CD4-positive, alpha-beta T cell treated with Interferon gamma for 1 hour (primary cell): ENCODE data around the gene PTPRG.

Experiments
- DNase-seq: peaks from one replicate; pipeline ENCODE4 v3.0.0-alpha.2; 2020

Gene PTPRG

DNA sequence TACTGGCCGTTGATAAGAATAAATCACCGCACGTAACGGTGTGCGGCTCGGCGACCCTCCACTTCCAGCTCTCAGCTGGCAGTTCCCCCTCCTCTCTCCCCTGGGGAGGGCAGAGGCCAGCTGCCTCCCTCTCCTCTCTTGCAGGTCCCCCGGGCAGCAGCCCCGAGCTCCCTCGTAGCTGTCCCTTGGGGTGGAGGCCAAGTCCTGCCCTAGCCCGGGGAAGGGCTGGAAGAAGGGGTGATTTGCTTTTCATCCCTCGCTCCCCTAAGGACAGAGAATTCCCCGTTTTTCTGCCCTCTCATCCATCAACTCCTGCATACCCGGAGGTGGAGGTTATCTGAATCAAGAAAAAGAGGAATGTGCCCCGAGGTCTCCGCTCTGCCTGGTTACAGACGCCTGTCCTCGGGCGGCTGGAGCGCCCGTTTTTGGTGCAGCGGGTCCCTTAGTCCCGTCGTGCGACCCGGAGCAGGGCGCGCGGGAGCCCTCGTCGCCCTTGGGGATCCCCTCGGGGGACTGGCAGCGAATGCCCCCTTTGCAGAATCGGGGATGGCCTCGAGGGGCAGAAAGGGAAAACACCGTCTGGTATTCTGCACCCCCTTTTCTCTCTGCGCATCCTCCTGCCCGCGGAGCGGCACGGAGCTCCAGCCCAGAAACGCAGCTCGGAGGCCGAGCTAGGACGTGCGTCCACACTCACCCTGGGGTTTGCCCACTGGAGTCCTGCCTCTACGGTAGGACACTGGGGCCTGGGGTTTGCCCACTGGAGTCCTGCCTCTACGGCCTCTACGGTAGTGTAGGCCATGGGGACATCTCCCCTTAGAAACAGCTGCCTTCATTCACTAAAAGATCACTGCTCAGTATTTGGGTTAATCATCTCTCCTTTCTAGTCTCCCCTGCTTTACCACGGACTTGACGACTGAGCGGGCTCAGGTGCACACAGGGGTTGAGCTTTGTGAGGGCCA, 2.2 kb downstream of the PTPRG start:
- no peak for DNase-seq

DNA sequence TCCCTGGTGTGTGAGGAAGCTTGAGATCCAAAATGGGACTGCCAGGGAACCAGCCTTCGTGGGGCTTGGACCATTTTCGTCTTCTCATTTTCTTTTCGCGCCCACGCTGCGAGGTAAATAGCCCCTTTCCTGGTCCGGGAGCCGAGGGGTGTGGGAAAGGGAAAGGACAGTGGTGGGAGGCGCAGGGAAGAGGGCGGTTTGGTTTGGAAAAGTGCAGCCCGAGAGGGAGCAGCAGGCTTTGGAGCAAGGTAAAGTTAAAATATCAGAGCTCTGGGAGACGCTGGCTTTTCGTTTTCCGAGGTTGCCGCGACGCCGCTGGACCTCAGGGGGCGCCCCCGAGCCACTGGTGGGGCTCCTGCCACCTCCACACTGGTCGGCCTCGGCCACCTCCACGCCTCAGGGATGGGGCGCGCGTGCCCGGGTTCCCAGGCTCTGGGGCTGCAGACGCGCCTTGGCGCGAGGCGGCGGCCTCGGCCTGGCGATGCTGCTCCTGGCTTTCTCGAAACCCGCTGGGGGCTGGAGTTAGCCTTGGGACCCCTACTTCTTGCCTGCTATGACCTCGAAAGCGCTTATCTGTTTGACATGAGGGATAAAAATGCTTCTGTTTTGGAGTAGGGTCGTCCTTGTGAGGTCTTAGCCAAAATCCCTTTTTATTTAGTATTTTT, 3.2 kb downstream of the PTPRG start:
- DNase-seq: no peak

DNA sequence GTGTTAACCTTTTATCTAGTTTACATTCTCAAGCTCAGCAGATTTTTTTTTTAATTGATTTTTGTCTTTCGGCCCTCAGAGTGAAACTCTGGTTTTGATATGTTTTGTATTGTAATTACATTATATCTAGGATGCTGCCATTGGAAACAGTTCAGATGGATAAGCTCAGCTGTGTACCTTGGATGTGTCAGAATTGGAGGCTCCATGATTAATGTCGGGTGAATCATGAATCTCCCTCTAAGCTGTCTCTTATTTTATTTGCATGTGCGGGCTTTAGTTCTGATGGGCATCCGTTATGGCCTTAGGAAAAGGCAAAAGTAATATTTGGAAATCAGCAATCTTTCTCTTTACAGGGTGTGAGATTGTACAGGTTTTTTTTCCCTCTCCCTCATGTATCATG, 4.2 kb downstream of the PTPRG start:
- no peak for DNase-seq

DNA sequence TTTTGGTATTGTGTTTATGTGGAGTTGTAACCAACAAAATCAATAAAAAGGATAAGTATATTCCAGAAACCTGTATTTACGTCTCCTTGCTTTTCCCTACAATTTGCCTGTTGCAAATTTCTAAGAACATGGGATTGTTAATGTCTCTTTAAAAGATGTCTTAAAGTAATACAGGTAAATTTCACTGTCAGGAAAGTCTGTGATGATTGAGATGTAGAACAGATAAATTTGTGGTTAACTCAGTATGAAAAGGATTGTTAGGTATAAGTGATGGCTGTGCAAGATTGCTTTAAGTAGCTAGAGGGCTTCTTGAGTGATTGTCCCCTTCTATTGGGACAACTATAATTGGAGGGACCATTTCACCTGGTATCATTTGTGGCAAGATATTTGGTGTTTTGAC, 6.8 kb downstream of the PTPRG start:
- no peak for DNase-seq

DNA sequence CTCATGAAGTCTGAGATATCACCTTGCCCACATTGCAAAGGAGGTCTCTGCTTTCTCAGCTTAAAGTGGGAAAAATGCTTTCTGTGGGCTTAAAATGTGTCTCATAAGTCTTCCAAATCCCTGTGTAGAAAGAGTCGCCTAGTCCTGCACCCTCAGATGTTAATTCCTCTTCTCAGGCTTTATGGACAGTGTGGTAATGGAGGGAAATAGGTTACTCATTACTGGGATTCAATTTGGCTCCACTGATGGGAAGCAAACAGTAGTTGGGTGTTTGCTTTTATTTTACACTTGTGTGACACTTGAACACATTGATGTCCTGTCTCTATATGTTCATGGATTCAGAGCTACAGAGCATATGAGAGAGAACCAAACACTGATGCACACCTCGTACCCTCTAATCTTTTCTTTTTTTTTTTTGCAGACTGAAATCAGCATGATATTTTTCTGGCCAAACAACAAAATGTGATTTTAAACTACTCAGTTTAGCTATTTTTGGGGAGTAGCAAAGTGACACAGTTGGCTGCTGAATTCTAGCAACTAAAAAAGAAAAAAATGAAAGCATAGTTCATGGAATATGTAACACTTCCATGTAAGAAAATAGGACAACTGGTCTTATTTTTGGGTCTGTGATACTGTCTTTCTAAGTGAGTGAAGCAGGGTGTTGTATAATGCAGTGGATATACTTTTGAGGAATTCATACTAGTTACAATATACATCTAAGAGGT, 8.6 kb downstream of the PTPRG start:
- no peak for DNase-seq

DNA sequence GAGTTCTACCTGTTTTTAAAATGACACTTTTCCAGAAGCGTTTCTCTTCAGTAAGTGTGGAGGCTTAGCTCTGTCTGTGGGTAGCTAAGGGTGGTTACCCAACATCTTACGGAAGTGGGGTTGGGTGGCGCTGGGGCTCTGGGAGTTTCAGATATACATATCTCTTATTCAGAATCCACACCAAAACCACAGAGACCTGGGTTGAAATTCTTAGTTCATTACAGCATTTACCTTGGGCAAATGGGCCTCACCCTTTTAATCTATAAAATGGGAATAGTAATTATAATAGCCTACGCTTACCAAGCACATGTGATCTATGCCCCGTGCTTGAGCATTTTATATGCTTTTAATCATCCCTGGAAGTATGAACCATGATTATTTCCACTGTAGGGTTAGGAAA, 9.4 kb downstream of the PTPRG start:
- no peak for DNase-seq

DNA sequence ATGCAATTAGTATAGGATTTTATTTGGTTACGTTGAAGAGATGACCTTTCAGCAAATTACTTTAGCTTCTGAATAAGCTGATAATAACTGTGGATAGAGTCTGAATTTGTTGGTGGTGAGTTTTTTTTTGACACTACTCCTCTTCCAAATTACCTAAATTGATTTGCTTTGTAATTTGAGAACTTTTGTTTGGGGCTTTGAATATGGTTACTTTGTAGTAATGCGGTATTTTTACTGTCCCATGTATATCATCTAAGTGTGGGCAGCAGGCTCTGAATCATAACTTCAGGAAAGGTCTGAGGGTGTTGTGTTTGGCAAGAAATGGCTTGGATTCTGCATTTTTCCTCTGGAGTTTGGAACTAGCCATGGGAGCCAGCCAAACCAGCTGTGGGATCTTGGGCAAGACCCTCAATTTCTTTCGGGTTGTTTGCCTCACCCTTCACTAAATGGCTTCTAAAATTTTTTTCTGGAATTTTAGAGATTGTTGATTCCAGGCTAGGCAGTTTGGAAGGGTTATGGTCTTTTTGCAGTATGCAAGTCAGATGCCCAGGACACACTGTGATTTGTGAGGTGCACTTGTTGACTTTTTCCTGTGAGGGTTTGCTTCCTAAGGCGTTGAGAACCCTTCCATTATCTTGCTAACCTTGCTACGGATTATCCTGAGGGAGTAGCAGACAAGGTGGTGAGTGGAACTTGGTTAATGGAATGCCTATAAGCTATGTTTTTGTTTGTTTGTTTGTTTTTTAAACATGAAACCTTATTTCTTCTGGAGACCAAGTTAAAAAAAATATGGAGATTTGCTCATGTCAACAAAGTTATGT, 10.4 kb downstream of the PTPRG start:
- DNase-seq: no peak

DNA sequence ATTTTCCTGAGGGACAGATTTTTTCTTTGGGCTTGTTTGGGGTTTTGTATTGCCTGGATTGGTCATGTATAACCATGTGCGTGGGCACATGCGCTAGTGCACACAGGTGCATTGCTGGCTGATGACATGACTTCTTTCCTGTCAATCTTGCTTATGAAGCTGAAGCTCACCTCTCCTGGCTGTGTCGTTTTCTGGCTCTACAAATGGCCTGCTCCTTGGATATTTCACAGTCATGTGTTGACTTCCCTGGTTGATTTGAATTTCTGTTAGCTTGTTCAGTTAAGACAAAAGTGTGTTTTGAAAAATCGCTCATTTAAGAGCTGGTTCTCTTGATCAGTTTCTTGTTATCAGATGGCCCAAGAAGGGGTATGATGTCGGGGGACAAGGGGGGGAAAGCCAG, 11.5 kb downstream of the PTPRG start:
- DNase-seq: no peak

DNA sequence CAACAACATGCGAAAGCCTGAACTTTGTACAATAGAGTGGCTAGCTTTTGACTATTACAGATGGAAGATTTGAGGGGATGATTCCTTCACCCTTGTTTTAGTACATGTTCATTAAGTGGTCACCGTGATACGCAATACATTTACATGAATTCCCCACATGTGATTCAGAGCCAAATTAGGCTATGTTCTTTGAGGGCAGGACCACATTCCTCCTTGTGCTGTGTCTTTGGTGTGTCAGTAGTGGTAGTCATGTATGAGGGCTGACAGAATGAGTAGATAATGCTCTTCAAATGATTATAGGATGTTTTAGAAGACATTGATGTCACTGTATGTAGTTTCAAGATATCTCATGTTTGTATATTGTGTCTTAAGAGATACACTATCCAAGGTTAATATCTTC, 12.1 kb downstream of the PTPRG start:
- DNase-seq: no peak

DNA sequence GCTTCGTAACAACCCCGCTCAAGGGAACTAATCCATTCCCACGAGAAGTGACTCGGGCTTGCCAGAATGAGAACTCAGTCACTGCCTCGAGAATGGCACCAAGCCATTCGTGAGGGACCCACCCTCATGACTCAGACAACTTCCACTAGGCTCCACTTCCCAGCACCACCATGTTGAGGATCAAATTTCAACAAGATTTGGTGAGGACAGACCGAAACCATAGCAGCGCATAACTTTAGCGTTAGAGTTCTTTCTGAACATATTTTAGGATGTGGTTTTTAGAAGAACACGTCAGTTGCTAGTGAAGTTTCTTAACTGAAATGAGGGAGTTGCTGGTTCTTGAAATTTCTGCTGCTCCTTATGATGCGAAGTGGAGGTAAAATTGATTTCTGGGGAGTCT, 13.5 kb downstream of the PTPRG start:
- DNase-seq: no peak

DNA sequence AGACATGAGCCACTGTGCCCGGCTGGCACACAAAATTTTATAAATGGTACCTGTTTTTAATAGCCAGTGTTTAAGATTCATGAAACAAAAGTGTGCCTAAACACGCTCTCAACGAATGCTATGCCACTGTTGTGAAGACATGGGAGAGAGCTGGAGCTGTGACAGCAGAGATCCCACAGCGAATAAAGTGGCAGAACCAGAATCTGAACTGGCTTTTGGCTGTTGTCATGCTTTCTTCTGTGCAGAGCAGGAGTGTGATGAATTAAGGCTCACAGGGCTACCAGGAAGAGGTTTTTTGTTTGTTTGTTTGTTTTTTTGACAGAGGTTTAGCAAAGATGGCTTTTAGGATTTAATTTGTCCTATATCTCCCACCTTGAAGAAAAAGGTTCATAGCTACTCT, 14.5 kb downstream of the PTPRG start:
- DNase-seq: no peak

DNA sequence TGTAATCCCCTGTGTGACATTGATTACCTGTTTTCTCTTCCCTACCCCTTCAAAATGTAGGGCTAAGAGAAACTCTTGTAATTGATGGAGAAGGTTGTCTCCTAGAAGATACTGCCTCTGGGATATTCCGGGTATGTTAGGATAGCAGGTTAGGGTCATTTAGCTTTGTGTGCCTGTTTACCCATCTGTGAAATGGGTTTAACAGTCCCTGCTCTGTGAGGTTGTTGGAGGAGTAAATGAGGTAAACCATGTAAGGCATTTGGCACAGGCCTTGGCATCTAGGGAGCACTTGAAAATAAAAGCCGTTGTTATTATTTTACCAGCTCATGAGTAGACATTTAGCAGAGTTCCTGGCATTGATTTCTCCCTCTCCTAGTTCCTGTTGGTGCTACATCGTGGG, 16.4 kb downstream of the PTPRG start:
- DNase-seq: no peak

DNA sequence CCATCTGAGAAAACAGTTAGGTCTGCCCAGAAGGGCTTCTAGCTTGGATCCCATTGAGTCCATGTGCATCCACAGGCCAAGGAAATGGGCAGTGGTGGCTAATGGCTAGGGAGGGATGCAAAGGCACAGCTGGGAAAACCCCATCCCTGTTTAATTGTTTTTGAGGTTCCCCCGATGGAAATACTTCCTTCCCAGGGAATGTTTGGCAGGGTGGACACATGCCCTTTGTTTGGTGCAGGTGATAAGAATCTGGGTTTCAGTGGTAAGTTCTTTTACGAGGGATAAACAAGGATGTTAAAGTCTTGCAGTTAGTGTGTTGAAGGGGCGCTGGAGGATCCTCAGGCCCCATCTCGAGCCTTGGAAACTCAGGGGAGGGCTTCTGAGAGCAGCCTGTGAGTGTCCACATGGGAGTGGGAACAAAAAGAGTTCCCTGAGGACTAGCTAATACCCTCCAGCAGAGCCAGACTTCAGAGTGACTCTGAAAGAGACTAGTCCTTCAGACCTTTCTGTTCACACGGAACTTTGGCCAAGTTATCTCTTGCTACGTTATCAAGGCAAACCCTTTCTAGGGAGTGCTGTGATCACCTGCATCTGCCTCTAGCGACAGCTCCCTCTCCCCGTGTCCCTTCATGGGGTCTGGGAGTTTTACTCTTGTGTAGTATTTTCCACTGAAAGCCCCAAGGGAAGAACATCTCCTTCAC, 17.4 kb downstream of the PTPRG start:
- DNase-seq: no peak

DNA sequence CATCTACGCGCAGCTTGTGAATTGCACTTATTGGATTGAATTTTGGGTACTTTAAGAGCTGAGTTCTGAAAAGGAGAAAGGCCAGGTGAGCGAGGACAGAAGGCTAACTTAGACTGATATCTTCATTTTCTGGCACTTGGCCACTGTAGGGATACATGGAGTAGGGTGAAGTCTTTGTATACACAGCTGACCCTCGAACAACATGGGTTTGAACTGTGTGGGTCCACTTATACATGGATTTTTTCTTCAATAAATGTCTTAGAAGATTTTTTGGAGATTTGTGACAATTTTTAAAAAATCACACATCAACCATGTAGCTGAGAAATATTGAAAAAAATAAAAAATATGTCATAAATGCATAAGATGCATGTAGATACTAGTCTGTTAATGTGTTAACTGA, 18.3 kb downstream of the PTPRG start:
- DNase-seq: no peak

DNA sequence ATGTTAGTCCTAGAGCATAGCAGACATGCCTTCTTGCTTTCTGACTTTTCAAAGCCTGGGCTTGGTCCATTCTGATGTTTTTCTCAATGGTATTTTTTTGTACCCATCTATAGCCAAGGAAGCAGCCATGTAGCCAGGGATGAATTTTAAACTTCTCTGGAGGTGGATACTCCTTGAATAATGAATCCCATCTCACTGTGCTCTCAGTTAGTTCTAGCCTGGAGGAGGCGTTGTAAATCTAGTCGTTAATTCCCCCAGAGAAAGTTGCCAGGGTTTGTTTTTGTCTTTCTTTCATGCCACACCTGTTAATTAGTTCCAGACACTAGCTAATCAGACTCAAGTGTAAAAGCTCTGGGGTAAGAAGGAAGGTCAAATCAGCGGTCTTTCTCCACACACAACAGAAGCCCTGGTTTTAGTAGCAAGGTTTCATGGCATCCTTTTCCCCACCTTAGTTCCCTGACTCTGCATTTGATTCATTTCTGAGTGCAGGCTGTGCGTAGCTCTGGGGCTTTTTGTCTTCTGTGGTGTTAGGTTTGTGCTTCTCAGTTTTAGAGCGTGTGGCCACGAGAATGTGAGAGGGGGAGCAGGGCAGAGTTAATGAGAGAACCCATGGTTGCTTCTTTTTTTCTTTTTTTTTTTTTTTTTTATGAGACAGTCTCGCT, 19.7 kb downstream of the PTPRG start:
- no peak for DNase-seq

DNA sequence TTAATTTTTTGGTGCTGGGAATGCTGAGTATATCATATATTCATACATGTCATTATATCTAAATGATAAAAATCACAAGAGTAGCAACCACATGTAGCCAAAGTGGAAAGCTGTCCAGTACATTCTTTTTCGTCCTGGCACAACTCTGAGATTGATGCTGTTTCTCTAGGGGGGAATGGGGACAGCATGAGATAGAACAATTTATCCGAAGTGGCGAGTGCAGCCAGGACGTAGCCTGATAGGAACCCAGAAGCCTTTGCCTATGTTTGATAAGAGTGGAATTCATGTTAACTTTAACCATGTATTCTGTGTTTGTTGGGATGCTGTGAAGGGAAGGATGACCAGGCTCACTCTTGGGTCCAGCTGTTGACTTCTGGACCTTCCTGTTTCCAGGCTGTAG, 20.9 kb downstream of the PTPRG start:
- DNase-seq: no peak

DNA sequence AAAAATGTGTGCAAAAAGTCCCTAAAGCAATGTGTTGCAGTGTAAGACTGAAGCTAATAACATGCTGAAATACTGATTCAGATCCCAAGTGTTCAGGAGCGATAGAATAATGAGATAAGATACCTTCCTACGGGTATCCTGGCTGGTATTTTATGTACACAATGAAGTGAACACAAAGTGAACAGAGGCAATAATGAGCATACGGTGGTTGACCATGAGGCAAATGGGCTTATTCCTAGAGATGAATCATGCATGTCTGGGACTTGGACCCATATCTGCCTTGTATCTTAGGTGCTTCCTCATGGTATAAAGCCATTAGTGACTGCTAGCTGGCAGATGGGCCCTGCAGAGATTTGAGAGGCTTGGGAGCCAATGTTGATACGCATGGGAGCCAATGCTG, 21.5 kb downstream of the PTPRG start:
- DNase-seq: no peak

DNA sequence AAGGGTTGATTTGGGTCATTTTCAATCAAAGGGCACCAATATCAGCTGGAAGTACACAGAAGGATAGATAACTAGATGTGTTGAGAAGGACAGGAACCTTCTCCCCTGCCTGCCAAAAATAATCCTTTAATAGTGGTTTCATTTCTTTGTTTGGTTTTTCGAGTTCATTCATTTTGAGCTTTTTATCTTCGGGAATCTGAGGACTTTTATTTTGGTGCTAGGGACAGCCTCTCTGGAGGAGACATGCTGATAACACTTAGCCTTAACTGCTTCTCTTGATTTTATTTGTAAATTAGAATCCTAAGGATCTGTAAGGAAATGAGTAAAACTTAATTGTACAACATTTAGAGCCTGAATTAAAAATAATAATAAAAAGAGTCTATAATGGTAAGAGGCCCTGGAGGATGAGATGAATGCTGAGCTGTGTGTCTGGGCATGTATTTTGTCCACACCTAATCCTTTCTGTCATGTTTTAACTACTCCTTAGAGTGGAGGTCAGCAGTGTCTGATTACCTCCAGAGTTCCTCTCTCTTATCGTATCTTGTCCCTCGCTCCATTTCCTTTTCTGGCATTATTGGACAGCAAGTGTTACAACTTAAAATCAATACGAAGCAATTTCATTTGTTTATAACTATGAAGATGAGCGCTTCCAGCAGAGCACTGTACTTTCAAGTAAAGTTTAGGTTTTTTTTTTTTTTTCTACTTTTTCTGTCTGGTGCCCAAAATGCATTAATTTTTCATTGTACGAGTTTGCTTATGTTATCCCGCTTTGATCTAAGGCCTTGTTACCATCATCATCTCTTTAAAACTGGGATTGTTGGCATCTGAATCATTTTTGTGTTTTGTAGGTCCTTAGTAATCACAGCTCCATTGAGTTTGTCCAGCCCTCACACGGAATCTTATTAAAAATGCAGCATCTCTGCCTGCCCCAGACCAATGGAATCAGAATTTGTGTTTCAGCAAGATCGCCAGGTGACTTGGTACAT, 22.8 kb downstream of the PTPRG start:
- no peak for DNase-seq

DNA sequence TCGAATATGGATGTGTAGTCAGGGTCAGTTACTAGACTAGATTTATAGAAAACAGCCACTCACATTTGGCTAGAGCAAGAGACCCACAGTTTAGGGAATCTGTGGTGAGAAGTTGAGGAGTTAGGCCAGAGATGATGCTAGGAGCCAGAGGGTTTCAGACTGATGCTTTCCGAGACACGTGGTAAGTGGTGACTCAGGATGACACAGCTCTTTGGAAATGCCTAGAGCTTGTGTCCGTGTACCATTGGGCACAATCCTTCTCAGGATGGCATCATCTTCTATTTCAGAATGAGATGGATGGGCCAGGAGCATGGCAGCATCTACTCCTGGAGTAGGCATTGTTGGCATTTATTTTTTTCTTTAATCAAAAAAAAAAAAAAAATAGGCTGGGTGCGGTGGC, 28.5 kb downstream of the PTPRG start:
- no peak for DNase-seq

DNA sequence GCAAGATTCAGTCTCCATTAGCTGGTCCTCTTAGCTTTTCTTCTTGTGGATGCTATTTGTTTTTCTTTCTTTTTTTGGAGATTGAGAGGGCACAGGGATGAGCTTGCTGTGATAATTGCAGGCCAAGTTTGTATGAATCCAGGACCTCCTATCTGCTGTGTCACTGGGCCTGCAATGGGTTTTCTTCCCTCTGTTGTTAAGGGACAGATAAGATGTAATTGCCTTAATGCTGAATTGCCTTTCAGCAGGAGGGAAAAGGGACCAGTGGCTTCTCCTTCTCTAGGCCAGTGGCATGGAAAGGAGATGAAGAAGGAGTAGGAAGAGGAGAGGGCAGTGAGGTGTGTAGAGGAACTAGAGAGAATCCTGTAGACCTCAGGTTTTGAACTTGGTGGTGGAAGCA, 29.9 kb downstream of the PTPRG start:
- DNase-seq: no peak
